ENCODE results near the gene MPC1L.
"Not testable (repeated sequence)": the region's sequence is repeated elsewhere in the genome, so short reads cannot be mapped to it uniquely, and the experiment has no call there.

MPC1L gene
- 0 to 0.11 (median 0) reads per million in 17 experiments for total RNA-seq

- no peak for DNase-seq
Measured at GRCh38 chrX:40623139-40623536, at the start of gene MPC1L. Gene MPC1L, plus strand, starts transcription at chrX:40623428. Its CDS starts 138 bp downstream, at chrX:40623566.

GRCh38 chrX:40573763-40574162 lies 49.5 kb upstream of the MPC1L start:
- peak in 2 of 4 experiments; percentile 20 to 31 for DNase-seq

- DNase-seq, result not testable (repeated sequence)
Measured at GRCh38 chrX:40575411-40575810, 47.8 kb upstream of the MPC1L start.

GRCh38 chrX:40576291-40576690 lies 46.9 kb upstream of the MPC1L start:
- DNase-seq, result no peak

GRCh38 chrX:40578039-40578695 lies 45.1 kb upstream of the MPC1L start:
- peak; percentile 45 to 69 (median 62) for DNase-seq

GRCh38 chrX:40579141-40579540 lies 44.1 kb upstream of the MPC1L start:
- DNase-seq, result peak; percentile 15 to 75 (median 52)

GRCh38 chrX:40579900-40580536 lies 43.2 kb upstream of the MPC1L start:
- peak in 1 of 4 experiments; percentile 17 for DNase-seq

- peak; percentile 93 to 97 (median 96) for DNase-seq
Measured at GRCh38 chrX:40580537-40581335, 42.5 kb upstream of the MPC1L start, which contains the start of gene ATP6AP2. Gene ATP6AP2, plus strand, starts transcription at chrX:40580970. Its CDS starts 96 bp downstream, at chrX:40581066.

GRCh38 chrX:40581336-40581920 lies 41.8 kb upstream of the MPC1L start:
- peak; percentile 19 to 71 (median 44) for DNase-seq

- DNase-seq, result not testable (repeated sequence)
Measured at GRCh38 chrX:40582178-40582577, 41.0 kb upstream of the MPC1L start.

GRCh38 chrX:40582811-40583210 lies 40.4 kb upstream of the MPC1L start:
- peak; percentile 10 to 78 (median 44) for DNase-seq

GRCh38 chrX:40587623-40588022 lies 35.6 kb upstream of the MPC1L start:
- DNase-seq, result not testable (repeated sequence)

GRCh38 chrX:40589616-40590321 lies 33.5 kb upstream of the MPC1L start:
- not testable (repeated sequence) for DNase-seq

GRCh38 chrX:40603446-40603845 lies 19.8 kb upstream of the MPC1L start:
- no peak for DNase-seq

- DNase-seq, result no peak
Measured at GRCh38 chrX:40607381-40607780, 15.8 kb upstream of the MPC1L start.

GRCh38 chrX:40612511-40612910 lies 10.7 kb upstream of the MPC1L start:
- DNase-seq, result no peak

GRCh38 chrX:40615976-40616375 lies 7.3 kb upstream of the MPC1L start:
- DNase-seq, result no peak

GRCh38 chrX:40617566-40617965 lies 5.7 kb upstream of the MPC1L start:
- no peak for DNase-seq

- DNase-seq, result no peak
Measured at GRCh38 chrX:40622479-40623138, 619 bp upstream of the MPC1L start.

GRCh38 chrX:40623665-40624064 lies 437 bp downstream of the MPC1L start:
- DNase-seq, result no peak

- no peak for DNase-seq
Measured at GRCh38 chrX:40625294-40625693, 2.1 kb downstream of the MPC1L start.

GRCh38 chrX:40628506-40628905 lies 5.3 kb downstream of the MPC1L start:
- no peak for DNase-seq

Measured in suppressor macrophage (primary cell).